Liver (tissue), 3 donors: ENCODE results near the gene CUX1.

ENCODE experiments used
- RAD21 ChIP-seq, 2 donors: IDR thresholded peaks; 2 replicates each; pipeline ENCODE4 v1.6.1; 2016; ENCODE audit warnings: antibody characterized with exemption in 2 of 2, mild to moderate bottlenecking in 2 of 2
- REST ChIP-seq: IDR thresholded peaks from 2 replicates; pipeline ENCODE4 v1.6.1; 2016; ENCODE audit warnings: antibody characterized with exemption, mild to moderate bottlenecking
- YY1 ChIP-seq: IDR thresholded peaks from 2 replicates; pipeline ENCODE4 v1.6.1; 2016; ENCODE audit warnings: antibody characterized with exemption, mild to moderate bottlenecking
- ZBTB33 ChIP-seq: IDR thresholded peaks from 2 replicates; pipeline ENCODE4 v1.6.1; 2016; ENCODE audit warnings: antibody characterized with exemption
- TF ChIP-seq, protein P1 (sequence below): IDR thresholded peaks from 2 replicates; pipeline ENCODE4 v1.6.1; 2016; ENCODE audit warnings: antibody characterized with exemption
- TF ChIP-seq, protein P2 (sequence below): fragments of 150-350 bp; IDR thresholded peaks from 2 replicates; pipeline ENCODE4 v1.5.1; 2017; ENCODE audit warnings: improper control_type of control experiment, low read depth, low read length; ENCODE audit not compliant: missing input control
- donor health status: healthy.
- donor health status: healthy.

GRCh38 chr7:102054158-102054557, 236.7 kb downstream of the CUX1 start:
- no peak for TF ChIP-seq YY1
- TF ChIP-seq, protein P1, sequence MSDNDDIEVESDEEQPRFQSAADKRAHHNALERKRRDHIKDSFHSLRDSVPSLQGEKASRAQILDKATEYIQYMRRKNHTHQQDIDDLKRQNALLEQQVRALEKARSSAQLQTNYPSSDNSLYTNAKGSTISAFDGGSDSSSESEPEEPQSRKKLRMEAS, result no peak
- TF ChIP-seq, protein P2, sequence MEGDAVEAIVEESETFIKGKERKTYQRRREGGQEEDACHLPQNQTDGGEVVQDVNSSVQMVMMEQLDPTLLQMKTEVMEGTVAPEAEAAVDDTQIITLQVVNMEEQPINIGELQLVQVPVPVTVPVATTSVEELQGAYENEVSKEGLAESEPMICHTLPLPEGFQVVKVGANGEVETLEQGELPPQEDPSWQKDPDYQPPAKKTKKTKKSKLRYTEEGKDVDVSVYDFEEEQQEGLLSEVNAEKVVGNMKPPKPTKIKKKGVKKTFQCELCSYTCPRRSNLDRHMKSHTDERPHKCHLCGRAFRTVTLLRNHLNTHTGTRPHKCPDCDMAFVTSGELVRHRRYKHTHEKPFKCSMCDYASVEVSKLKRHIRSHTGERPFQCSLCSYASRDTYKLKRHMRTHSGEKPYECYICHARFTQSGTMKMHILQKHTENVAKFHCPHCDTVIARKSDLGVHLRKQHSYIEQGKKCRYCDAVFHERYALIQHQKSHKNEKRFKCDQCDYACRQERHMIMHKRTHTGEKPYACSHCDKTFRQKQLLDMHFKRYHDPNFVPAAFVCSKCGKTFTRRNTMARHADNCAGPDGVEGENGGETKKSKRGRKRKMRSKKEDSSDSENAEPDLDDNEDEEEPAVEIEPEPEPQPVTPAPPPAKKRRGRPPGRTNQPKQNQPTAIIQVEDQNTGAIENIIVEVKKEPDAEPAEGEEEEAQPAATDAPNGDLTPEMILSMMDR, result no peak
- no peak for TF ChIP-seq RAD21 (IDR thresholded peaks at IDR 0.05)
- no peak for TF ChIP-seq REST
- TF ChIP-seq ZBTB33, result no peak
